IMR-90 (cell line): ENCODE data around the gene CEP170B. TPM values are rescaled to one million over a fixed set of nuclear protein-coding genes. Genes with fewer than 3 reads are reported as not detected.

Experiments
- ATAC-seq: fragments of 200-7000 bp; cut with Tn5 transposase; 2 replicates; pipeline ENCODE4 v1.9.1; 2020; ENCODE audit warnings: low read depth, mild to moderate bottlenecking, moderate library complexity
- BruUV-seq: library from RNA; stranded (reverse); fragments of 400-500 nt; replicated peaks from 2 replicates; lab custom pipeline; 2021; lab: Mats Ljungman, UMichigan
- CTCF ChIA-PET: fragments of 300-600 bp; formaldehyde crosslinking; extraction: SDS; loops from one replicate; lab custom pipeline; 2021; ENCODE audit warnings: antibody characterized with exemption; lab: Yijun Ruan, JAX
- POLR2A ChIA-PET: fragments of 300-600 bp; sonication (Branson Sonifier 250); formaldehyde crosslinking; loops from one replicate; lab custom pipeline; 2022; ENCODE audit warnings: antibody characterized with exemption; ENCODE audit not compliant: unreplicated experiment; lab: Charles Lee
- DNase-seq: peaks from one replicate; pipeline ENCODE4 v3.0.0; 2013
- H2AFZ ChIP-seq: replicated peaks from 2 replicates; pipeline ENCODE3; 2013; ENCODE audit warnings: low read length, mild to moderate bottlenecking; ENCODE audit not compliant: poor library complexity
- H2AK5ac ChIP-seq: 2 replicates; pipeline ENCODE4 v1.6.1; 2013; ENCODE audit warnings: low read depth, low read length, inconsistent platforms
- H2AK9ac ChIP-seq: replicated peaks from 2 replicates; pipeline ENCODE3; 2013; ENCODE audit warnings: mild to moderate bottlenecking, low read depth, low read length, moderate library complexity; ENCODE audit not compliant: poor library complexity
- H2BK120ac ChIP-seq: 2 replicates; pipeline ENCODE4 v1.6.1; 2013; ENCODE audit warnings: low read depth, low read length, inconsistent platforms
- H2BK15ac ChIP-seq: 3 replicates; pipeline ENCODE4 v1.6.1; 2013; ENCODE audit warnings: low read depth, low read length, inconsistent platforms
- H2BK20ac ChIP-seq: 2 replicates; pipeline ENCODE4 v1.6.1; 2013; ENCODE audit warnings: low read depth, mild to moderate bottlenecking, inconsistent platforms, low read length, moderate library complexity
- H2BK5ac ChIP-seq: 2 replicates; pipeline ENCODE4 v1.6.1; 2013; ENCODE audit warnings: mild to moderate bottlenecking, low read depth, low read length, inconsistent platforms; ENCODE audit not compliant: poor library complexity, severe bottlenecking
- H3K14ac ChIP-seq: replicated peaks from 2 replicates; pipeline ENCODE4 v1.6.1; 2013; ENCODE audit warnings: low read depth, low read length, inconsistent platforms
- H3K18ac ChIP-seq: 2 replicates; pipeline ENCODE4 v1.6.1; 2013; ENCODE audit warnings: low read depth, low read length, control low read depth
- H3K23ac ChIP-seq: 2 replicates; pipeline ENCODE4 v1.6.1; 2013; ENCODE audit warnings: low read depth, low read length, inconsistent platforms
- H3K27ac ChIP-seq: 2 replicates; pipeline ENCODE4 v1.5.1; 2013; ENCODE audit warnings: mild to moderate bottlenecking, control low read depth, low read length; ENCODE audit not compliant: insufficient read depth
- H3K27me3 ChIP-seq: 2 replicates; pipeline ENCODE4 v1.6.1; 2013; ENCODE audit warnings: low read length; ENCODE audit not compliant: control insufficient read depth, insufficient read depth
- H3K36me3 ChIP-seq: 2 replicates; pipeline ENCODE4 v1.6.1; 2013; ENCODE audit warnings: low read length, mixed read lengths; ENCODE audit not compliant: control insufficient read depth, insufficient read depth
- H3K4ac ChIP-seq: 2 replicates; pipeline ENCODE4 v1.6.1; 2013; ENCODE audit warnings: low read depth, low read length, inconsistent platforms
- H3K4me1 ChIP-seq: 2 replicates; pipeline ENCODE4 v1.6.1; 2013; ENCODE audit warnings: low read length, mixed read lengths; ENCODE audit not compliant: control insufficient read depth, insufficient read depth
- H3K4me2 ChIP-seq: 2 replicates; pipeline ENCODE4 v1.6.1; 2013; ENCODE audit warnings: low read depth, mild to moderate bottlenecking, control low read depth, low read length, moderate library complexity
- H3K4me3 ChIP-seq: 2 replicates; pipeline ENCODE4 v1.5.1; 2013; ENCODE audit warnings: low read depth, mild to moderate bottlenecking, control low read depth, low read length, moderate library complexity; ENCODE audit not compliant: insufficient read depth
- H3K56ac ChIP-seq: 2 replicates; pipeline ENCODE4 v1.6.1; 2013; ENCODE audit warnings: low read length, inconsistent platforms; ENCODE audit not compliant: insufficient read depth; ENCODE audit errors: extremely low read depth
- H3K79me1 ChIP-seq, 2 experiments: 2 replicates each; pipeline ENCODE4 v1.6.1; 2013; ENCODE audit warnings: low read length in 2 of 2, inconsistent platforms in 1 of 2, low read depth in 1 of 2
- H3K9ac ChIP-seq: 2 replicates; pipeline ENCODE4 v1.6.1; 2013; ENCODE audit warnings: low read depth, low read length, control low read depth
- H3K9me1 ChIP-seq: 2 replicates; pipeline ENCODE4 v1.6.1; 2013; ENCODE audit warnings: low read length, inconsistent platforms; ENCODE audit not compliant: insufficient read depth
- H3K9me3 ChIP-seq: 2 replicates; pipeline ENCODE4 v1.6.1; 2013; ENCODE audit warnings: low read length; ENCODE audit not compliant: control insufficient read depth, insufficient read depth
- H4K20me1 ChIP-seq: 2 replicates; pipeline ENCODE4 v1.6.1; 2013; ENCODE audit warnings: low read length, inconsistent platforms; ENCODE audit not compliant: insufficient read depth
- H4K5ac ChIP-seq: 2 replicates; pipeline ENCODE4 v1.6.1; 2013; ENCODE audit warnings: mild to moderate bottlenecking, low read depth, low read length, control low read depth
- H4K8ac ChIP-seq, 2 experiments: 2 replicates each; pipeline ENCODE4 v1.6.1; 2013; ENCODE audit warnings: low read depth in 2 of 2, low read length in 2 of 2, control low read depth in 1 of 2, inconsistent platforms in 1 of 2
- H4K91ac ChIP-seq: 2 replicates; pipeline ENCODE4 v1.6.1; 2013; ENCODE audit warnings: low read depth, low read length, inconsistent platforms; ENCODE audit not compliant: insufficient read depth
- CEBPB ChIP-seq: IDR thresholded peaks from 2 replicates; pipeline ENCODE4 v1.6.1; 2012; ENCODE audit warnings: low read depth, low read length, improper control_type of control experiment
- CTCF ChIP-seq: conservative IDR thresholded peaks from 2 replicates; pipeline ENCODE4 v1.5.1; 2012; ENCODE audit warnings: mild to moderate bottlenecking, low read depth, low read length, improper control_type of control experiment
- ELK1 ChIP-seq: fragments of 150-350 bp; IDR thresholded peaks from 2 replicates; pipeline ENCODE4 v1.6.1; 2016; ENCODE audit warnings: low read depth, mild to moderate bottlenecking, low read length, moderate library complexity, borderline replicate concordance
- FOS ChIP-seq: fragments of 150-350 bp; IDR thresholded peaks from 2 replicates; pipeline ENCODE4 v1.6.1; 2016; ENCODE audit warnings: low read depth, low read length
- MXI1 ChIP-seq: IDR thresholded peaks from 2 replicates; pipeline ENCODE4 v1.6.1; 2012; ENCODE audit warnings: low read depth, mild to moderate bottlenecking, low read length, moderate library complexity, borderline replicate concordance
- NFE2L2 ChIP-seq: fragments of 150-350 bp; IDR thresholded peaks from 2 replicates; pipeline ENCODE4 v1.6.1; 2016; ENCODE audit warnings: low read depth, mild to moderate bottlenecking, low read length
- POLR2A ChIP-seq: IDR thresholded peaks from 2 replicates; pipeline ENCODE4 v1.6.1; 2012; ENCODE audit warnings: mild to moderate bottlenecking, low read depth, low read length
- RAD21 ChIP-seq: IDR thresholded peaks from 2 replicates; pipeline ENCODE4 v1.6.1; 2012; ENCODE audit warnings: low read length, improper control_type of control experiment
- RCOR1 ChIP-seq: IDR thresholded peaks from 2 replicates; pipeline ENCODE4 v1.6.1; 2012; ENCODE audit warnings: mild to moderate bottlenecking, low read length, improper control_type of control experiment; ENCODE audit not compliant: insufficient replicate concordance
- RFX5 ChIP-seq: IDR thresholded peaks from 2 replicates; pipeline ENCODE4 v1.8.0; 2012; ENCODE audit warnings: low read depth, mild to moderate bottlenecking, low read length, moderate library complexity
- USF2 ChIP-seq: fragments of 150-350 bp; IDR thresholded peaks from 2 replicates; pipeline ENCODE4 v1.6.1; 2017; ENCODE audit warnings: mild to moderate bottlenecking, antibody characterized with exemption, low read length, low read depth
- WGBS, 2 experiments: methylation state at CpG; one replicate each; pipeline versions ENCODE4 v1.1.5 to v1.1.7; 2013; ENCODE audit warnings: missing lambda C conversion rate in 2 of 2; ENCODE audit not compliant: insufficient read length in 1 of 2; ENCODE audit errors: extremely low coverage in 2 of 2; 5-methylcytosine and 5-hydroxymethylcytosine counted together
- dilution Hi-C: fragments of 300-500 bp; cut with HindIII; formaldehyde crosslinking; loops from one replicate; pipeline ENCODE4 v1.14.3; 2018; ENCODE audit warnings: low sequenced_read_pairs; ENCODE audit not compliant: unreplicated experiment
- in situ Hi-C: fragments of 300-500 bp; cut with MboI; formaldehyde crosslinking; loops from 3 replicates; pipeline ENCODE4 v1.14.3; 2019; ENCODE audit warnings: low sequenced_read_pairs, inconsistent platforms, mixed read lengths
- intact Hi-C: fragments of 100-400 bp; cut with micrococcal nuclease; formaldehyde crosslinking; loops from 2 replicates; pipeline ENCODE4 v1.10.0; 2022
- polyA plus RNA-seq, 3 experiments: library from polyadenylated mRNA; depleted of rRNA; stranded (reverse); fragments of >200 nt; gene quantifications; 2 replicates each; pipeline ENCODE4 v1.2.3, GENCODE V29; 2012; ENCODE audit warnings: low replicate concordance in 1 of 3
- total RNA-seq: library from RNA; depleted of rRNA; stranded (reverse); fragments of >200 nt; gene quantifications from 2 replicates; pipeline ENCODE4 v1.2.3, GENCODE V29; 2012

The CEP170B gene
- total and polyA plus RNA-seq, 2 of the 4 experiments (the other 2 are of a cell fraction): 3.6 to 13.1 TPM

- Histone ChIP-seq H3K27ac (no peak overlapping the region), H2BK20ac (no peak overlapping the region), H3K79me1 (no peaks in the 10 kb centered on the region), H3K36me3 (no peaks in the 10 kb centered on the region), H2AFZ (no peak overlapping the region), H3K4ac (no peak overlapping the region), H3K23ac (no peak overlapping the region), H4K20me1 (no peaks in the 10 kb centered on the region), H4K91ac (no peak overlapping the region), H2BK120ac (no peak overlapping the region), H3K4me1 (no peaks in the 10 kb centered on the region), H3K4me3 (no peak overlapping the region), H3K4me2 (no peak overlapping the region), H3K9ac (no peak overlapping the region), H2BK5ac (no peak overlapping the region), H4K5ac (no peak overlapping the region), H2AK9ac (no peak overlapping the region), H2BK15ac (no peak overlapping the region), H3K56ac (no peak overlapping the region), H3K14ac (no peak overlapping the region), H3K9me1 (no peaks in the 10 kb centered on the region), H3K9me3 (peaks cover 6% of the 10 kb centered on the region; the same call in 1 of the 2 replicates), H3K18ac (no peak overlapping the region), H3K27me3 (peaks cover 24% of the 10 kb centered on the region; the same call in 1 of the 2 replicates), H4K8ac (no peak overlapping the region), H2AK5ac (no peak overlapping the region)
- intact Hi-C loops: no loop called here
- ATAC-seq: no peak
- dilution Hi-C loops: no loop called here
- ChIA-PET POLR2A (no interaction called here), CTCF (no interaction called here)
- TF ChIP-seq USF2 (no peak), RAD21 (no peak), CEBPB (no peak), POLR2A (no peak), FOS (no peak), NFE2L2 (no peak), RCOR1 (no peak), CTCF (no peak), ELK1 (no peak), MXI1 (no peak), RFX5 (no peak)
- DNase-seq: no peak
- in situ Hi-C loops: no loop called here
- 80% methylated on average over 2 of the region's 21 CpGs; no CpG with 5 or more reads in 1 of the 2 experiments for WGBS, 2 experiments
- BruUV-seq: no TSS peak
Observed at GRCh38 chr14:104926619-104927431, 61.8 kb downstream of the CEP170B start.
